Neural crest cell (in vitro differentiated cells): ENCODE results near the gene MIAT. TPM values are rescaled to one million over a fixed set of nuclear protein-coding genes. Genes with fewer than 3 reads are reported as not detected.

Source experiments
- DNase-seq: peaks from one replicate; pipeline ENCODE4 v3.0.0; 2021; ENCODE audit warnings: low read depth, mixed read lengths, low spot score
- H3K27ac Mint-ChIP-seq: one replicate; pipeline ENCODE4 v1.8.0; 2021; ENCODE audit warnings: mild to moderate bottlenecking, mixed read lengths; ENCODE audit not compliant: unreplicated experiment
- H3K27me3 Mint-ChIP-seq: 2 replicates; pipeline ENCODE4 v1.8.0; 2021; ENCODE audit warnings: low read depth, mild to moderate bottlenecking, mixed read lengths
- H3K36me3 Mint-ChIP-seq: 2 replicates; pipeline ENCODE4 v1.8.0; 2021; ENCODE audit warnings: low read depth, mild to moderate bottlenecking, mixed read lengths
- H3K4me1 Mint-ChIP-seq: 2 replicates; pipeline ENCODE4 v1.8.0; 2021; ENCODE audit warnings: mixed read lengths
- H3K4me3 Mint-ChIP-seq: one replicate; pipeline ENCODE4 v1.8.0; 2021; ENCODE audit warnings: mild to moderate bottlenecking, mixed read lengths
- H3K9me3 Mint-ChIP-seq: 2 replicates; pipeline ENCODE4 v1.8.0; 2021; ENCODE audit warnings: mixed read lengths
- CTCF ChIP-seq: fragments of 200-600 bp; sonication (generic); conservative IDR thresholded peaks from 2 replicates; pipeline ENCODE4 v1.5.0; 2021; ENCODE audit warnings: antibody characterized with exemption, mild to moderate bottlenecking
- total RNA-seq: library from RNA; stranded (reverse); gene quantifications from 2 replicates; pipeline ENCODE4 v1.2.1, GENCODE V29; 2021

Gene MIAT
- total RNA-seq, 1 donor from 2014 or later: 45.6 TPM

- no peak for DNase-seq
- no peak overlapping the region for H3K4me3 Mint-ChIP-seq
- no peak overlapping the region for H3K27ac Mint-ChIP-seq
- H3K27me3 Mint-ChIP-seq: no peaks in the 10 kb centered on the region
- TF ChIP-seq CTCF: no peak
- peaks cover 11% of the 10 kb centered on the region for H3K9me3 Mint-ChIP-seq
- H3K4me1 Mint-ChIP-seq: peaks cover 33% of the 10 kb centered on the region
- peaks cover 19% of the 10 kb centered on the region for H3K36me3 Mint-ChIP-seq
These were observed 52.4 kb downstream of the MIAT start for GRCh38 chr22:26709617-26710390.

GRCh38 chr22:26711205-26711963 lies 54.0 kb downstream of the MIAT start:
- Mint-ChIP-seq H3K27me3 (no peaks in the 10 kb centered on the region), H3K36me3 (peaks cover 16% of the 10 kb centered on the region), H3K4me3 (no peak overlapping the region), H3K4me1 (peaks cover 33% of the 10 kb centered on the region), H3K9me3 (peaks cover 11% of the 10 kb centered on the region), H3K27ac (no peak overlapping the region)
- TF ChIP-seq CTCF: no peak
- no peak for DNase-seq

GRCh38 chr22:26712158-26712557 lies 54.8 kb downstream of the MIAT start:
- Mint-ChIP-seq H3K27ac (no peak overlapping the region), H3K4me1 (peaks cover 33% of the 10 kb centered on the region), H3K9me3 (peaks cover 8% of the 10 kb centered on the region), H3K36me3 (peaks cover 12% of the 10 kb centered on the region), H3K4me3 (no peak overlapping the region), H3K27me3 (no peaks in the 10 kb centered on the region)
- no peak for TF ChIP-seq CTCF
- no peak for DNase-seq

GRCh38 chr22:26713823-26714449 lies 56.5 kb downstream of the MIAT start:
- Mint-ChIP-seq H3K36me3 (no peaks in the 10 kb centered on the region), H3K4me3 (no peak overlapping the region), H3K9me3 (no peaks in the 10 kb centered on the region), H3K4me1 (peaks cover 20% of the 10 kb centered on the region), H3K27ac (no peak overlapping the region), H3K27me3 (no peaks in the 10 kb centered on the region)
- DNase-seq: no peak
- TF ChIP-seq CTCF: no peak

- Mint-ChIP-seq H3K27me3 (no peaks in the 10 kb centered on the region), H3K4me3 (no peak overlapping the region), H3K4me1 (peaks cover 20% of the 10 kb centered on the region), H3K27ac (no peak overlapping the region), H3K9me3 (no peaks in the 10 kb centered on the region), H3K36me3 (no peaks in the 10 kb centered on the region)
- no peak for DNase-seq
- no peak for TF ChIP-seq CTCF
These were observed 57.6 kb downstream of the MIAT start for GRCh38 chr22:26714971-26715370.
